HG03432 (cell line): Measurements from ENCODE around the gene SLC6A6.

Experiments
- ATAC-seq: cut with Tn5 transposase; IDR thresholded peaks from one replicate; pipeline ENCODE4 v1.9.1; 2021; ENCODE audit warnings: mild to moderate bottlenecking, moderate library complexity; ENCODE audit not compliant: unreplicated experiment

Gene SLC6A6

GRCh38 chr3:14464521-14464920 is 62.1 kb downstream of the SLC6A6 start:
- ATAC-seq = no peak

DNA sequence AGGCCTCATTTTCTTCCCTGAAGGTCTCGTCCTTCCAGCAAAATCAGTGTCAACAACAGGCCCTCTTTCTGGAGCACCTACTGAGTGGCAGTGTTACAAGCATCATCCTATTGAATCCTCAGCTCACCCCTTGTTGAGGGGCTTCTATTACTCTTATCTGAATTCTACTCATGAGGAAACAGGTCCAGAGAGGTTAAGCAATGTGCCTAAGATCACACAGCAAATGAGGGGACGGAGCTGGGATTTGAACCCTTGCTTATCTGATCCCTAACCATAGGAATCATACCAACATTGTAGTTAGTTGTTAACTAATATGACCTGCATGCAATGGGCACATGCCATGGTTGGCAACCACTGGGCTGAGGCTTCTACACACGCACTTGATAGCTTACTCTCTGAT is 63.0 kb downstream of the SLC6A6 start:
- no peak for ATAC-seq

- ATAC-seq = no peak
Measured at GRCh38 chr3:14466179-14466903, 63.9 kb downstream of the SLC6A6 start.

DNA sequence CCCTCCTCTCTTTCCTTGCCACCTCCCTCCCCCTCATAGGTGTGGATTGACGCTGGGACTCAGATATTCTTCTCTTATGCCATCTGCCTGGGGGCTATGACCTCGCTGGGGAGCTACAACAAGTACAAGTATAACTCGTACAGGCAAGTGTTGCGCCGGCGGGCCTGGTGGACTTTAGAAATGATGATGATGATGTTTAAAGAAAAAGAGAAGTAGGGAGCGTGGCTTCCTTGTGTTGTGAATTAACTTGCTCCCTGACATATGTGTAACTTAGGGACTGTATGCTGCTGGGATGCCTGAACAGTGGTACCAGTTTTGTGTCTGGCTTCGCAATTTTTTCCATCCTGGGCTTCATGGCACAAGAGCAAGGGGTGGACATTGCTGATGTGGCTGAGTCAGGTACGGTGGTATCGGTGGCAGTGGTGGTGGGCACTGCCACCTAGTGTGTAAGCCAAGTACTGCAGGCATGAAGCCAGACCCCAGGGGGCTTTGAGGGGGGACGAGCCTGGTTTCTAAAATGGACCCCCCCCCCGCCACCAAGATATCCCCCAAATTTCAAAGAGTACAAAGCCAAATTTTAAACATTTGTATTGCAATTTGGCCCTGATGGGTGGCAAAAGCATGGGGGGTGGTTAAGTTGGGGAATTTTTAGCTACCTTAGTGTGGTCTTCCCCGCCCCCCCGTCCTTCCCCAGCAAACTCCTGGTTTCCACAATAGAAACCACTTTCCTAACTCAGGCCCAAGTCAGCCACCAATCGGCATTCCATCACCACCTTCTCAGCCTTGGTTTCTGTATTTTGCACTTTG is 65.6 kb downstream of the SLC6A6 start:
- ATAC-seq = peak; percentile 50

- ATAC-seq = no peak
Measured at GRCh38 chr3:14468621-14468981, 66.2 kb downstream of the SLC6A6 start.

- ATAC-seq = no peak
Measured at GRCh38 chr3:14470461-14470860, 68.1 kb downstream of the SLC6A6 start.

GRCh38 chr3:14471016-14471415 is 68.6 kb downstream of the SLC6A6 start:
- ATAC-seq = no peak

- no peak for ATAC-seq
Measured at GRCh38 chr3:14471690-14472089, 69.3 kb downstream of the SLC6A6 start.

- ATAC-seq = no peak
Measured at GRCh38 chr3:14472471-14473351, 70.3 kb downstream of the SLC6A6 start.

- no peak for ATAC-seq
Measured at GRCh38 chr3:14473411-14473891, 71.0 kb downstream of the SLC6A6 start.

DNA sequence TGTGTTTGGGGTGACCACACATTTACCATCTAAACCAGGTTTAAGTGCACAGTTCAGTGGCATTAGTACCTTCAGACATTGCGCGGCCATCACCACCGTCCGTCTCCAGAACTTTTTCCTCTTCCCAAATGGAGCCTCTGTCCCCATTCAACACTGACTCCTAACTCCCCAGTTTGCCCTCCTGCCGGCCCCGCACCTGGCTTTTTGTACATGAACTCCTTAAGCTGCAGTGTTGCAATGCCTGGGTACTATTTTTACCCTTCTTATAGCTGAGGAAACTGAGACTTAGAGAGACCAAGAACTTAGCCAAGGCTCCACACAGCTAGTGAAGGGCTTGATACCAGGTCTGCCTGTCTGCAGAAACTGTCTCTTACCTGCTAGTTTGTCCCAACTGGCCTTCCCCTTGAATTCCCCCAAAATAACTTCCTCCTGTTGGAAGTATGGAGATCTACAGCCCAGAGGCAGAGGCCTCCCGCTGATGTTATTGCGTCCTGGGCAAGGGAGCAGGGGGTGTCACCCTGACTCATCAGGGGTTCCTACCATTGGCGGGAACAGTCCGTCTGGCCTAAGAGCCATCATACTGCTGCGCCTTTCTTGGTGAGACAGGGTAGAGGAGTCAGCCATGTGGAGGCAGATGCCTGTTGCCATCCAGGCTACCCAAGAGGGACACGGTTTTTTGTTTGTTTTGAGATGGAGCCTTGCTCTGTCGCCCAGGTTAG is 72.1 kb downstream of the SLC6A6 start:
- no peak for ATAC-seq

DNA sequence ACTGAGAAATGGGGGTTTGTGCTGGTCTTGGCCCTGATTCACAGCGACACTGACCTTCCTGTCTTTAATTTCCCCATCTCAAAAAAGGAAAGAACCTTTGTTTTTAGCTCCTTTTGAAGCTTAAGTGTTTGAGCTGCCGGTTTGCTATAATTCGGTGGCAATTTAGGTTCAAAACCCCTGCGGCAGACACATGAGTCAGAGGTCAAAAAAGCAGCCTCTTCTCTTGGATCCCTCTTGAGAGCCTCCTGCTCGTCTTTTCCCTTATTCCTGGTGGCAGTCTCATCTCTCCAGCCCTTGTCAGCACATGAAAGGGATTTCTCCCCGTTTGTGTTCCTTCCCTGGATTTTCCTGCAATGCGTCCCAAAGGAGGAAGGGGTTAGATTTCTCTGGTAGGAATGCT is 73.2 kb downstream of the SLC6A6 start:
- no peak for ATAC-seq

GRCh38 chr3:14476583-14477265 is 74.3 kb downstream of the SLC6A6 start:
- ATAC-seq = no peak

DNA sequence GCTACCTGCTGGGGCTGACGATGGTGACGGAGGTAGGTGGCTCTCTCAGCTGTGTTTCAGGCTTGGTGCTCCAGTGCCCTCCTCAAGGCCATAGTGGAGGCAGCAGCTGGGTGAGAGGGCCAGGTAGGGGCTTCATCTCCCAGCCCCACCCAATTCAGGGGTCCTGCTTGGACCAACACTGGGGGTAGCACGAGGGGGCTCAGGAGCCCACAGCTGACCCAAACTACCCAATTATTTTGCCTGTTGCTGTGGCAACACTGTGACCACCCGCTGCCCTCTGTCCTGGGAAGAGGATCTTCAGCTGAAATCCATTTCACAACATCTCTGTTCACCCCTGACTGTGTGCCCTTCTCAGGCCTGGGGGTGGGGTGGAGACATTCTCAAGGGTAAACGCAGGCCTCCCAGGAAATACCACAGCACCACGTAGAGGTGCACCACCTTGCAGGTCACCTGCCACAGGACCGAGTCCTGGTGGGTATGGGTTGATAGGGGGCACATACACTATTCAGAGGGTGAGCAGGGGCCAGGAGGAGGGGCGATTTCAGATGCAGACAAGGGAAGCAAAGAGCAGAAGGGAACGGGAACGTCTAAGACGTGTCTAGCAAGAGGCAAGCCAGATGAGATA is 75.0 kb downstream of the SLC6A6 start:
- ATAC-seq = no peak

DNA sequence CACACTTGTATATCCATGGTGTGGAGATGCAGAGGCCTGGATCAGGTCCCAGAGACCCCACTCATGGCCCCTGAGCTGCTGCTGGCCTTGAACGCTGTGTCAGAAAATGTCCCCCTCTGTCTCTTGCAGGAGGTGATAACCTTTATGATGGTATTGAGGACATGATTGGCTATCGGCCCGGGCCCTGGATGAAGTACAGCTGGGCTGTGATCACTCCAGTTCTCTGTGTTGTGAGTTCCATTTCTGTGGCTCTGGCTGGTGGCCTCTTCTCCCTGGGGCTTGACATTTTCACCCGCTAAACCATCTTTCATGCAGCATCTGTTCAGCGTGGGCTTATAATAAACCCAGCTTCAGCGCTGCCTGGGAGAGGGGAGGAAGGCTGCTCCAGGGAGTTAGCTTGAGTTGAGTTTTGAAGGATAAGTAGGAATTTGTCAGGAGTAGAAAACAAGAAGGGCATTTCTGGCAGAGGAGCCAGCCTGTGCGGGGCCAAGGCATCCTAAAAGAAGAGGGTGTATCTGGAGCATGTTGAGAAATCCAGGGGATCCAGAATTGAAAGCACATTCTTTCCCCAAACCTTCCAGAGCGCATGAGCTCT is 76.6 kb downstream of the SLC6A6 start:
- no peak for ATAC-seq

- ATAC-seq = no peak
Measured at GRCh38 chr3:14479591-14479990, 77.2 kb downstream of the SLC6A6 start.

GRCh38 chr3:14480207-14481017 is 78.0 kb downstream of the SLC6A6 start:
- ATAC-seq = no peak

- no peak for ATAC-seq
Measured at GRCh38 chr3:14481018-14481645, 78.7 kb downstream of the SLC6A6 start.
